HG03571 (cell line): ENCODE data around the gene BCL6B.

Experiments
- ATAC-seq: cut with Tn5 transposase; IDR thresholded peaks from one replicate; pipeline ENCODE4 v1.9.1; 2021; ENCODE audit not compliant: unreplicated experiment

BCL6B gene

GRCh38 chr17:7007143-7007542, 15.7 kb upstream of the BCL6B start:
- ATAC-seq = no peak

GRCh38 chr17:7010523-7010922, 12.3 kb upstream of the BCL6B start:
- no peak for ATAC-seq

GRCh38 chr17:7011415-7011814, 11.4 kb upstream of the BCL6B start:
- no peak for ATAC-seq

- ATAC-seq = no peak
These were observed 11.0 kb upstream of the BCL6B start for GRCh38 chr17:7011942-7012254.

GRCh38 chr17:7014261-7014994, 8.4 kb upstream of the BCL6B start:
- ATAC-seq = peak; percentile 77

- peak; percentile 8 for ATAC-seq
These were observed 7.6 kb upstream of the BCL6B start for GRCh38 chr17:7014995-7015958.

- ATAC-seq = no peak
These were observed 6.4 kb upstream of the BCL6B start for GRCh38 chr17:7016418-7016817.

- no peak for ATAC-seq
These were observed 5.7 kb upstream of the BCL6B start for GRCh38 chr17:7016886-7017826.

GRCh38 chr17:7017827-7018200, 5.0 kb upstream of the BCL6B start:
- ATAC-seq = no peak

- no peak for ATAC-seq
These were observed 4.4 kb upstream of the BCL6B start for GRCh38 chr17:7018331-7018964.

GRCh38 chr17:7019367-7019766, 3.5 kb upstream of the BCL6B start:
- ATAC-seq = no peak

GRCh38 chr17:7019839-7020519, 2.9 kb upstream of the BCL6B start:
- no peak for ATAC-seq

- ATAC-seq = no peak
These were observed 1.8 kb upstream of the BCL6B start for GRCh38 chr17:7020894-7021664.

GRCh38 chr17:7021993-7022778, 664 bp upstream of the BCL6B start:
- no peak for ATAC-seq

GRCh38 chr17:7023576-7024401, 939 bp downstream of the BCL6B start:
- no peak for ATAC-seq

GRCh38 chr17:7024402-7024785, 1.5 kb downstream of the BCL6B start:
- no peak for ATAC-seq

- no peak for ATAC-seq
These were observed 2.4 kb downstream of the BCL6B start for GRCh38 chr17:7025245-7025644.
